ENCODE data around the gene CD47. TPM values are rescaled to one million over a fixed set of nuclear protein-coding genes. Genes with fewer than 3 reads are reported as not detected.

CD47 gene
- polyA plus RNA-seq, 3 donors = 52.3 to 203 (median 173) TPM

GRCh38 chr3:108133858-108134554 lies 43.2 kb upstream of the CD47 start:
- no peak overlapping the region for H3K9ac ChIP-seq (ENCODE audit: insufficient read depth, low read length, poor library complexity, severe bottlenecking)
- no peaks in the 10 kb centered on the region for H3K9me3 ChIP-seq (replicated peaks in 1 of 2; ENCODE audit: control insufficient read depth in 1 of 2, insufficient read depth in 1 of 2, low read length in 2 of 2)
- H4K20me1 ChIP-seq (ENCODE audit: insufficient read depth, low read length) = no peaks in the 10 kb centered on the region
- no peaks in the 10 kb centered on the region for H3K36me3 ChIP-seq (replicated peaks in 1 of 2; ENCODE audit: control insufficient read depth in 1 of 2, insufficient read depth in 2 of 2, low read length in 2 of 2)
- H3K9me3 Mint-ChIP-seq = peaks cover 0 to 2% (median 0%) of the 10 kb centered on the region in 7 donors
- no peaks in the 10 kb centered on the region for H3K79me2 ChIP-seq (ENCODE audit: insufficient read depth, low read length)
- H3K4me3 Mint-ChIP-seq = no peak overlapping the region
- peak overlapping the region; percentile 1 for H3K4me2 ChIP-seq (replicated peaks; ENCODE audit: extremely low read depth, low read length, poor library complexity, severe bottlenecking)
- no peak overlapping the region for H2AFZ ChIP-seq (ENCODE audit: insufficient read depth, low read depth, low read length, poor library complexity, severe bottlenecking)
- peaks cover 0 to 5% (median 1%) of the 10 kb centered on the region in 3 donors for H3K27me3 Mint-ChIP-seq (ENCODE audit: low read depth in 3 of 3)
- no peaks in the 10 kb centered on the region for H3K36me3 Mint-ChIP-seq
- no peak overlapping the region for H3K4me3 ChIP-seq (replicated peaks in 1 of 3; ENCODE audit: low read depth in 2 of 3, low read length in 3 of 3)
- H3K27ac Mint-ChIP-seq = peak overlapping the region in 6 of 7 donors; percentile 2 to 62 (median 47)
- no CpG with 5 or more reads among the region's 5 CpGs for WGBS (ENCODE audit: insufficient coverage)
- no peaks in the 10 kb centered on the region for H3K27me3 ChIP-seq (ENCODE audit: control insufficient read depth in 2 of 2, insufficient read depth in 2 of 2, low read length in 2 of 2)
- TF ChIP-seq CTCF (IDR thresholded peaks at IDR 0.05) = no peak
- DNase-seq = no peak
- intact Hi-C loops (cut with micrococcal nuclease) = loop anchor here (2.0 to 5.0 kb wide), 3 partner anchors 42 to 147 kb away; partner anchors contain the start of gene CD47 (in 2 of the 2)
- H3K27ac ChIP-seq (ENCODE audit: low read depth in 1 of 2, low read length in 2 of 2) = peak overlapping the region in 1 of 2 donors; percentile 15
- H3K4me1 ChIP-seq (ENCODE audit: control insufficient read depth in 1 of 2, insufficient read depth in 2 of 2, low read length in 2 of 2) = peaks cover 38 to 50% of the 10 kb centered on the region in 2 donors
- H3K4me1 Mint-ChIP-seq = peaks cover 48% of the 10 kb centered on the region

- Histone ChIP-seq H3K9ac (ENCODE audit: insufficient read depth, low read length, poor library complexity, severe bottlenecking) (peak overlapping the region; percentile 44), H3K4me2 (replicated peaks; ENCODE audit: extremely low read depth, low read length, poor library complexity, severe bottlenecking) (peak overlapping the region; percentile 64), H3K4me3 (replicated peaks in 1 of 3; ENCODE audit: low read depth in 2 of 3, low read length in 3 of 3) (peak overlapping the region; percentile 37 to 70 (median 58)), H3K36me3 (replicated peaks in 1 of 2; ENCODE audit: control insufficient read depth in 1 of 2, insufficient read depth in 2 of 2, low read length in 2 of 2) (no peaks in the 10 kb centered on the region), H2AFZ (ENCODE audit: insufficient read depth, low read depth, low read length, poor library complexity, severe bottlenecking) (peak overlapping the region; percentile 60), H3K79me2 (ENCODE audit: insufficient read depth, low read length) (no peaks in the 10 kb centered on the region), H3K27ac (ENCODE audit: low read depth in 1 of 2, low read length in 2 of 2) (peak overlapping the region in 1 of 2 donors; percentile 85), H4K20me1 (ENCODE audit: insufficient read depth, low read length) (no peaks in the 10 kb centered on the region), H3K4me1 (ENCODE audit: control insufficient read depth in 1 of 2, insufficient read depth in 2 of 2, low read length in 2 of 2) (peaks cover 38 to 50% of the 10 kb centered on the region in 2 donors), H3K9me3 (replicated peaks in 1 of 2; ENCODE audit: control insufficient read depth in 1 of 2, insufficient read depth in 1 of 2, low read length in 2 of 2) (no peaks in the 10 kb centered on the region), H3K27me3 (ENCODE audit: control insufficient read depth in 2 of 2, insufficient read depth in 2 of 2, low read length in 2 of 2) (no peaks in the 10 kb centered on the region)
- Mint-ChIP-seq H3K36me3 (no peaks in the 10 kb centered on the region), H3K27me3 (ENCODE audit: low read depth in 3 of 3) (peaks cover 0 to 6% (median 1%) of the 10 kb centered on the region in 3 donors), H3K4me1 (peaks cover 55% of the 10 kb centered on the region), H3K9me3 (peaks cover 0 to 2% (median 0%) of the 10 kb centered on the region in 7 donors), H3K4me3 (peak overlapping the region; percentile 57 to 86), H3K27ac (peak overlapping the region in 6 of 7 donors; percentile 22 to 98 (median 93))
- no peak for TF ChIP-seq CTCF (IDR thresholded peaks at IDR 0.05)
- DNase-seq = no peak
- intact Hi-C loops (cut with micrococcal nuclease) = loop anchor here (2.0 to 5.0 kb wide), 3 partner anchors 41 to 146 kb away; partner anchors contain the start of gene CD47 (in 2 of the 2)
These were observed 42.2 kb upstream of the CD47 start for GRCh38 chr3:108133048-108133369.
